Keratinocyte (primary cell): Measurements from ENCODE around the gene TTPAL. TPM values are rescaled to one million over a fixed set of nuclear protein-coding genes. Genes with fewer than 3 reads are reported as not detected.

Experiments
- DNase-seq: peaks from one replicate; pipeline ENCODE4 v3.0.0-alpha.2; 2011; ENCODE audit warnings: low read depth, missing footprints, low spot score
- FAIRE-seq: peaks from 2 replicates; lab custom pipeline; 2011; peaks lifted over from hg19 to GRCh38; lab: Jason Lieb, UNC
- H2AFZ ChIP-seq: 2 replicates; pipeline ENCODE4 v1.6.0; 2012; ENCODE audit warnings: low read length, control low read depth, inconsistent platforms; ENCODE audit not compliant: control insufficient read depth
- H3K27ac ChIP-seq: 2 replicates; pipeline ENCODE4 v1.5.1; 2011; ENCODE audit warnings: low read length; ENCODE audit not compliant: control insufficient read depth, insufficient read depth
- H3K27me3 ChIP-seq: 3 replicates; pipeline ENCODE4 v1.6.0; 2011; ENCODE audit warnings: low read length; ENCODE audit not compliant: control insufficient read depth, insufficient read depth; ENCODE audit errors: extremely low read depth
- H3K36me3 ChIP-seq, 2 experiments: 2 replicates in 1 of 2; 3 replicates in 1 of 2; pipeline ENCODE4 v1.5.1; 2011; ENCODE audit warnings: low read length in 2 of 2, mild to moderate bottlenecking in 1 of 2; ENCODE audit not compliant: control insufficient read depth in 2 of 2, insufficient read depth in 2 of 2; ENCODE audit errors: extremely low read depth in 1 of 2
- H3K4me1 ChIP-seq: 3 replicates; pipeline ENCODE4 v1.5.1; 2011; ENCODE audit warnings: low read length; ENCODE audit not compliant: control insufficient read depth, insufficient read depth; ENCODE audit errors: extremely low read depth
- H3K4me2 ChIP-seq: 3 replicates; pipeline ENCODE4 v1.6.0; 2011; ENCODE audit warnings: low read depth, low read length; ENCODE audit not compliant: control insufficient read depth, insufficient read depth; ENCODE audit errors: extremely low read depth
- H3K4me3 ChIP-seq, 3 experiments: fragments of 200-600 bp in 1 of 3; sonication (generic) in 1 of 3; 2 replicates in 2 of 3; 3 replicates in 1 of 3; pipeline ENCODE4 v1.5.1; 2011 to 2016; ENCODE audit warnings: low read length in 3 of 3, mild to moderate bottlenecking in 3 of 3, control low read depth in 2 of 3, inconsistent platforms in 1 of 3, low read depth in 1 of 3, mixed read lengths in 1 of 3, mixed run types in 1 of 3, moderate library complexity in 1 of 3; ENCODE audit not compliant: control insufficient read depth in 2 of 3, insufficient read depth in 2 of 3; ENCODE audit errors: extremely low read depth in 1 of 3
- H3K79me2 ChIP-seq: 2 replicates; pipeline ENCODE4 v1.6.0; 2012; ENCODE audit warnings: low read length; ENCODE audit not compliant: control insufficient read depth, insufficient read depth
- H3K9ac ChIP-seq: 3 replicates; pipeline ENCODE4 v1.6.0; 2011; ENCODE audit warnings: low read length; ENCODE audit not compliant: control insufficient read depth, insufficient read depth; ENCODE audit errors: extremely low read depth
- H3K9me1 ChIP-seq: 3 replicates; pipeline ENCODE4 v1.6.0; 2011; ENCODE audit warnings: low read length; ENCODE audit not compliant: control insufficient read depth, insufficient read depth; ENCODE audit errors: extremely low read depth
- H3K9me3 ChIP-seq: 2 replicates; pipeline ENCODE4 v1.5.1; 2012; ENCODE audit warnings: low read depth, low read length; ENCODE audit not compliant: control insufficient read depth
- H4K20me1 ChIP-seq: 3 replicates; pipeline ENCODE4 v1.6.0; 2011; ENCODE audit warnings: low read length; ENCODE audit not compliant: control insufficient read depth, insufficient read depth; ENCODE audit errors: extremely low read depth
- CTCF ChIP-seq, 3 experiments: IDR thresholded peaks in 1 of 3; conservative IDR thresholded peaks in 1 of 3; optimal IDR thresholded peaks in 1 of 3; 2 replicates in 2 of 3; 3 replicates in 1 of 3; pipeline versions ENCODE3 to v1.5.1; 2011; ENCODE audit warnings: low read length in 3 of 3, mild to moderate bottlenecking in 3 of 3, moderate library complexity in 2 of 3, control low read depth in 1 of 3, inconsistent platforms in 1 of 3; ENCODE audit not compliant: insufficient read depth in 2 of 3; ENCODE audit errors: extremely low read depth in 1 of 3
- EZH2 ChIP-seq: IDR thresholded peaks from one replicate; pipeline ENCODE4 v1.6.1; 2012; ENCODE audit warnings: inconsistent platforms, mild to moderate bottlenecking, low read length, moderate library complexity
- dilution Hi-C: fragments of 300-500 bp; cut with MboI; formaldehyde crosslinking; loops from one replicate; pipeline ENCODE4 v1.7.0; 2020; ENCODE audit warnings: low sequenced_read_pairs; ENCODE audit not compliant: extremely low pct_ligation_motif_present
- polyA plus RNA-seq, 5 experiments: library from polyadenylated mRNA; depleted of rRNA in 3 of 5; stranded (reverse) in 3 of 5; stranded (forward) in 1 of 5; unstranded in 1 of 5; fragments of >200 nt; gene quantifications; 1 replicate in 1 of 5; 2 replicates in 3 of 5; 3 replicates in 1 of 5; pipeline versions ENCODE4 v1.2.1 to v1.2.3, GENCODE V29; 2011 to 2012; ENCODE audit warnings: missing spikeins in 2 of 5, low read depth in 1 of 5, low replicate concordance in 1 of 5

TTPAL gene
- polyA plus RNA-seq, 1 donor (not counting 4 experiments of a cell fraction or from before 2014, with no cell fraction given), result 20.0 TPM

GRCh38 chr20:44437497-44437896 lies 38.2 kb upstream of the TTPAL start:
- Histone ChIP-seq H3K9me1 (no peaks in the 10 kb centered on the region), H3K4me1 (no peaks in the 10 kb centered on the region), H3K4me3 (no peak overlapping the region), H4K20me1 (no peaks in the 10 kb centered on the region), H3K27ac (no peak overlapping the region), H3K9ac (no peak overlapping the region), H3K4me2 (no peak overlapping the region), H3K9me3 (no peaks in the 10 kb centered on the region), H3K79me2 (no peaks in the 10 kb centered on the region), H3K36me3 (no peaks in the 10 kb centered on the region), H2AFZ (no peak overlapping the region), H3K27me3 (peaks cover 11% of the 10 kb centered on the region)
- dilution Hi-C loops, result no loop called here
- TF ChIP-seq EZH2 (no peak), CTCF (optimal IDR thresholded peaks at IDR 0.05 in 1 of 3, IDR thresholded peaks at IDR 0.05 in 1 of 3, conservative IDR thresholded peaks at IDR 0.05 in 1 of 3; ENCODE audit: extremely low read depth in 1 of 3, insufficient read depth in 2 of 3, low read length in 3 of 3) (no peak)
- no peak for FAIRE-seq
- no peak for DNase-seq

GRCh38 chr20:44438782-44439181 lies 36.9 kb upstream of the TTPAL start:
- Histone ChIP-seq H2AFZ (no peak overlapping the region), H3K27me3 (peaks cover 6% of the 10 kb centered on the region), H4K20me1 (no peaks in the 10 kb centered on the region), H3K9me3 (no peaks in the 10 kb centered on the region), H3K36me3 (no peaks in the 10 kb centered on the region), H3K4me2 (no peak overlapping the region), H3K9ac (no peak overlapping the region), H3K9me1 (no peaks in the 10 kb centered on the region), H3K4me3 (no peak overlapping the region), H3K4me1 (no peaks in the 10 kb centered on the region), H3K27ac (no peak overlapping the region), H3K79me2 (no peaks in the 10 kb centered on the region)
- TF ChIP-seq EZH2, result no peak
- no peak for TF ChIP-seq CTCF (optimal IDR thresholded peaks at IDR 0.05 in 1 of 3, IDR thresholded peaks at IDR 0.05 in 1 of 3, conservative IDR thresholded peaks at IDR 0.05 in 1 of 3; ENCODE audit: extremely low read depth in 1 of 3, insufficient read depth in 2 of 3, low read length in 3 of 3)
- FAIRE-seq, result no peak
- dilution Hi-C loops, result no loop called here
- no peak for DNase-seq
